ENCODE data around the gene TXLNB.

DNA sequence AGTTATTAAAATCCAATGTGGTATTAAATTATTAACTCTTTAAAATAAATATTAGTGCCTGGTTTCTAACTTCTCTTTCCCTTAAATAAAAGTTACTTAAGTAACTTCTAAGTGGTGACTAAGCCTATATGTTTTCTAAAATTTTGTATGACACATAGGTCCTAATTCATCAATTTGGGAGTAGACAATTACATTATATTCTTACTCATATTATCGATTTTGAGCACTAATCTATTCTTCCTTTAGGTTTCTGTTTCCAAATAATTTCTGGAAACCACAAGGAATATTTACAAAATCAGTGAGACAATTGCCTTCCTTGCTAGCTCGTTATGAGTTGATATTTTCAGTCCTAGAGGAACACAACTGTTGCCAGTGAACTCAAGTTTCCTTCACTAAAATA, 28.3 kb upstream of the TXLNB start:
- TF ChIP-seq CTCF (IDR thresholded peaks at IDR 0.05; ENCODE audit: low read depth, low read length) (no peak), EZH2phosphoT487 (IDR thresholded peaks at IDR 0.05; ENCODE audit: low read depth) (no peak)
